KG1 (cell line): ENCODE measurements around the gene CLIC3.

ENCODE experiments used
- DNase-seq: peaks from one replicate; lab custom pipeline; 2025; lab: John Stamatoyannopoulos, UW

CLIC3 gene

GRCh38 chr9:137030538-137031527 lies 34.5 kb upstream of the CLIC3 start:
- peak; percentile 79 for DNase-seq

DNA sequence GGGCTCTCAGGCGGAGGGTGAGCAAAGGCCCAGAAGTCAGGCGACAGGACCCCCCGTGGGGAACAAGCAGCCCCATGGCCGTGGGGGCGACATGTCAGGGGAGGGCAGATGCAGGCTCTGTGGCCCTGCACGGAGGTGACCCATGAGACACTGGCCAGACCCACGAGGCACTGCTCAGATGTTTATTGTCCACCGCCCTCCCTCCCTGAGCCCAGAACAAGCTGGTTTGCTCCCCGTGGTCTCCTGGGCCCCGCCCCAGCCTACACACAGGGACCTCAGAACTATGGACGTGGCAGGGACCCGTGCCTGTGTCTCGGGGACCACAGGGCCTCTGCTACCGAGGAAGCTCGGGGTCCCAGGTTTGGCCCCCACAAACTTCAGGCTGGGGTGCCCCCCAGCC lies 33.6 kb upstream of the CLIC3 start:
- DNase-seq, result peak; percentile 67

- DNase-seq, result peak; percentile 88
Observed at GRCh38 chr9:137029058-137029936, 32.9 kb upstream of the CLIC3 start.

GRCh38 chr9:137028263-137029057 lies 32.1 kb upstream of the CLIC3 start:
- DNase-seq, result peak; percentile 72

GRCh38 chr9:137027369-137028262 lies 31.2 kb upstream of the CLIC3 start, which contains the start of gene ABCA2:
TSS of gene ABCA2 (minus strand) at chr9:137028237. CDS start at chr9:137028140, 97 bp downstream.
- no peak for DNase-seq

- DNase-seq, result no peak
Observed at GRCh38 chr9:137026828-137027227, 30.5 kb upstream of the CLIC3 start.

DNA sequence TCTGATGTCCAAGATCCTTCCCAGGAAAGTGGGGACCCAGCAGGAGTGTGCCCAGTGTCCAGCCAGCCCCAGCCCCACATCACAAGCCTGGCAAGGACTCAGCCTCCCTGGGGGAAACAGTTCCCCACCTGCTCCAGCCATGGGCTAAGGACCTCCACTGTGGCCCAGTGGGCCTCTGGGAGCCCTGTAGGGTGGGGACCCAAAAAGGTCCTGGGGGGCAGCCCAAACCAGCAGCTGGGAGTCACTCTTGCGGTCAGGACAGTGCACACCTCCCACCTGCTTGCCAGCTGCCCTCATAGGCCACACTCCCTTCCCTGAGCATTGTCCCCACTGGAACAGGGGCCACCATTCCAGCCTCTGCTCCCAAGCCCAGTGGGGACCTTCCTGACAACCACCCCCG lies 30.0 kb upstream of the CLIC3 start:
- DNase-seq, result no peak

- DNase-seq, result no peak
Observed at GRCh38 chr9:137025517-137025966, 29.2 kb upstream of the CLIC3 start.

DNA sequence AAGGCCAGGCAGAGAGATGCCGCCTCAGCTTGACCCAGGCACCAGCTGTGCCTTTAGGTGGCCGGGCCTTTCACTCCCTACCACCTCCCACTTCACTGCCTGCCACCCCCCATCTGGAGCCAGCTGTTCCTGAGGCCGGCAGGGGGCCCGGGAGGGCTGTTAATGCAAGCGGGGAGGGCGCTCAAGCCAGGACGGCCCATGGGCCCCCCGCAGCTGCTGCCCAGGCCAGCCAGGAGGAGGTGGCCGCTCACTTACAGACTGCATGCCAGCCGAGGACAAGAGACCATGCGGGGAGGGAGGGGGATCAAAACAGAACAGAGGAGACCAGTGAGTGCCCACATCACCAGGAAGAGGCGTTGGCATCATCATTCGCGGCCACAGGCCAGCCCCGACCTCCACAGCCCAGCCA lies 27.2 kb upstream of the CLIC3 start:
- DNase-seq, result no peak

GRCh38 chr9:137023157-137023556 lies 26.8 kb upstream of the CLIC3 start:
- no peak for DNase-seq

DNA sequence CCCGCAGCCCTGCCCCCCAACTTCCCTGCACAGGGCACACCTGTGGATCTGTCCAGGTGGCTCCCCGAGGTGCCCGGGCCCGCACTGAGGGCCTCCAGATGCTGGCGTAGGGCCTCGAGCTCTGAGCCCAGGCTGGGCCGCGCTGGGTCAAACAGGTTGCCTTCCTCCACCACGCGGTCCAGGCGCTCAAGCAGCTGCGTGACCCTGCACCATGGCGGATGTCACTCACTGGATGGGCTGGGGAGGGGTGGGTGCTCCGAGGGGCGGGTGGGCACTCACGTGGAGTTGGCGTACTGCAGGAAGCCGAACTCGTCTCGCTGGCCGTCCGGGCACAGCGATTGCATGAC lies 26.3 kb upstream of the CLIC3 start:
- no peak for DNase-seq

GRCh38 chr9:137021979-137022661 lies 25.8 kb upstream of the CLIC3 start:
- no peak for DNase-seq

DNA sequence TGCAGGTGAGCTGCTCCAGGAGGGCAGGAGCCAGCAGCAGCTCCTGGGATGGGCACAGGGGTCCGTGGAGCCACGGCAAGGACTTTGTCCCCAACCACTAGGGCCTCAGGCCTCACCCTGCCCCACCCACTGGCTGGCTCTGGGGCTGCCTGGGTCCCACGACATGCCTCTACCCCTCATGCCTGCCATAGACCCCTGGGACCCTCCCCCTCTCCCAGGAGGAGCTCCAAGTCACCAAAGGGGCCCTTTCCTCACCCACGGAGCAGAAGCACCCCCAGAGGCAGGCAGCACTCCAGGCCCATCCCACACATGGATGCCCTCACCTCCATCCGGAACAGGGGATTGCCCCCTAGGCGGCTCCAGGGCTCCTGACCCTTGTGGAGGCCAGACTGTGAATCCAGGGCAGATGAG lies 25.2 kb upstream of the CLIC3 start:
- no peak for DNase-seq

- no peak for DNase-seq
Observed at GRCh38 chr9:137020771-137021567, 24.6 kb upstream of the CLIC3 start.

DNA sequence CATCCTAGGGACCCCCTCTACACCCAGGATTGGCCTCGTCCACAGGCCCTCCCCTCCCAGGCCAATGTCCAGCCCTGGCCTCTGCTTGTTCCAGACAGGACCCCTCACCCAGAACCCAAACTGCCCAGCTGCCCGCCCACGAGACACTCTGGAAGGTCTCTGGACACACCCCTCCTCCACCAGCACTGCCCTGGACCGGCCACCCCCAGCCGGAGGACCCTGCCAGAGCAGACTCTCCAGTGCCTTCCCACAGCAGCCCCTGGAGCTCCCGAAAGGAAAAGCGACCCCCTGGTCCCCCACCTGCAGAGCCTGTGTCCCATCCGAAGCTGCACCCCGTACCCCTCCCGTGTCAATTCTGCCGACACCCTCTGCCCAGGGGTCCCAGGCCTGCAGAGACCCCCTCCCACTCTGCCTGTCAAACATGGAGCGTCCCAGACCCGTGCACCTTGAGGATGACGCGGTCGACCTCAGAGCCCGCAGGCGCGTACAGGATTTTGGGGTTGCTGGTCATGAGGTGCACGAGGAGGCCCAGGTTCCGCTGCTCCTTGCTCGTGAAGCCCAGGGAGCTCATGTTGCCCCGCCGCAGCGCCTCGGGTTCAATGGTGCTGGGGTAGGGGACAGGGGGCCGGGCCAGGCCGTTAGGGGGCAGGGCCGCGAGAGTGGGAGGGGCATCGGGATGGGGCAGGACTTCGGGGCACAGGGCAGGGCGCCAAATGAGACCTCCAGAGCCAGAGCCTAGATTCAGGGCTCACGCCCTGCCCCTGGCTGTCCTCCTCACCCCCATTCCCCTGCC lies 23.7 kb upstream of the CLIC3 start:
- DNase-seq, result no peak

DNA sequence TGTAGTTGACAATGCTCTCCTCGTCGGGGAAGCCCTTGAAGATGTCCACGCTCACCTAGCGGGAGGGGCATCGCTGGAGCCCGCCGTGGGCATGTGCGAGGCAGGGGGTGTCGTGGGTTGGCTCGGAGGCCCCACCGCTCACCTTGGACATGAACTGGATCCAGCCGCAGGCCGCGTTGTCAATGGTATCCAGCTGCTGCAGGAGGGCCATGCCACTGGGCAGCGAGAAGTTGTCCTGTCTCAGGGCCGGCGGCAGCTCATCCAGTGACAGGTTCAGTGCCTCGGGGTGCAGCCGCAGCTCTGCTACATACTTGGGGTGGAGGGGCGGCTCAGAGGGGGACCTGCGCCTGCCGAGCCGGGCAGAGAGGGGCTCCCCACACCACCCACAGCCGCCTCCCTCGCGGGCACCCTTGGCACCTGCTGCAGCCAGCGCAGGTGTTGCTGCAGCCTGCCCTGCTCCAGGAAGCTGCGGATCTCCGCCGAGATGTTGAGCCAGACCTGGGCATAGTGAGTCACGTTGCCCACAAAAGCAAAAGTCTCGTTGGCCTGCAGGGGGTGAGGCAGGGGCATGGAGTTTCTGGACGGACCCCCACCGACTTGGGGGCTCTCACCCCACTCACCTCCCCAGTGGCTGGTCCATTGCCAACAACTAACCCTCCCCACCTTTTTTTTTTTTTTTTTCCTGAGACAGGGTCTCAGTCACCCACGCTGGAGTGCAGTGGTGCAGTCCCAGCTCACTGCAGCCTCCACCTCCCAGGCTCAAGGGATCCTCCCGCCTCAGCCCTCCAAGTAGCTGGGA lies 22.6 kb upstream of the CLIC3 start:
- no peak for DNase-seq

DNA sequence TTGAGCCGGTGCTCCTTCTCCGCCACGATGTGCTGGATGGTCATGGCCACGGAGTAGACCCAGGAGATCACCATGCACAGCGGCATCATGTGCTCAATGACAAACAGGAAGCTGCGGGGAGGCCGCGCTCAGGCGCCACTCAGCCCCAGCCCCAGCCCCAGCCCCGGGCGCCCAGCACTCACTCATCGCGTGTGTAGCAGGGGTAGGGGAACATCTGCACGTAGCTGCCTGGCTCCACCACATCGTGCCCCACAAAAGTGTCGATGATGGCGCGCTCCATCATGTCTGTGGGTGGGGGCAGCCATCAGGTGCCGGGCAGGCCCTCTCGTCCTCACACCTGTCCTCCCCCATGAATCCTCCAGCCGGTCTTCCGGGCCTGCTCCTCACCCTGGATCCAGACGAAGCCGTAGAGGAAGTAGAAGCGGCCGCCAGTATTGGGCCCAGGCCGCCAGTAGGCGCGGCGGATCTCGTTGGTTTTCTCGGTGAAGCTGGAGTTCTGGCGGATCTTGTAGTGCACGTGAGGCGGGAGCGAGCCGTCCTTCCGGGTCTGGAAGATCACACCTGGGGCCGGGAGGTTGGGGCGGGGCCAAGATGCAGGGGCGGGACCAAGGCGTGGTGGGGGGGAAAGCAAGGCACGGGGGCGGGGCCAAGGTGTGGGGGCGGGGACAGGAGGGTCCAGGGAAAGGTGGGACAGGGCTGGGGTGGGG lies 21.6 kb upstream of the CLIC3 start:
- DNase-seq, result no peak
